SK-N-MC (cell line): ENCODE data around the gene LRCH1.
A peak's percentile ranks its signal among the peaks of the same experiment; 100 is the strongest.

Experiments
- DNase-seq: peaks from one replicate; pipeline ENCODE4 v3.0.0-alpha.2; 2011; ENCODE audit warnings: low read depth, low spot score
- H3K27ac ChIP-seq: fragments of 200-600 bp; sonication (generic); 2 replicates; pipeline ENCODE4 v1.5.1; 2016; ENCODE audit warnings: mixed run types
- H3K36me3 ChIP-seq: fragments of 200-600 bp; sonication (generic); 2 replicates; pipeline ENCODE4 v1.6.1; 2017; ENCODE audit warnings: antibody characterized with exemption, low read length, mixed read lengths; ENCODE audit not compliant: insufficient read depth
- H3K4me3 ChIP-seq: fragments of 200-600 bp; sonication (generic); 2 replicates; pipeline ENCODE4 v1.5.1; 2016
- H3K9ac ChIP-seq: fragments of 200-600 bp; sonication (generic); 2 replicates; pipeline ENCODE4 v1.8.0; 2017; ENCODE audit warnings: mixed run types, mixed read lengths; ENCODE audit not compliant: insufficient read length
- H3K9me3 ChIP-seq: fragments of 200-600 bp; sonication (generic); 2 replicates; pipeline ENCODE4 v1.6.1; 2017; ENCODE audit warnings: low read depth, mild to moderate bottlenecking, antibody characterized with exemption, low read length, moderate library complexity, mixed read lengths
- EZH2 ChIP-seq: fragments of 200-600 bp; sonication (generic); IDR thresholded peaks from one replicate; pipeline ENCODE4 v1.6.1; 2017; ENCODE audit warnings: antibody characterized with exemption
- FOXP2 ChIP-seq: optimal IDR thresholded peaks from 2 replicates; pipeline ENCODE3; 2011; ENCODE audit warnings: mild to moderate bottlenecking, moderate library complexity; ENCODE audit not compliant: insufficient read depth; ENCODE audit errors: extremely low read length, control extremely low read depth
- POLR2AphosphoS5 ChIP-seq: IDR thresholded peaks from 2 replicates; pipeline ENCODE4 v1.6.1; 2012; ENCODE audit warnings: mild to moderate bottlenecking, low read depth, low read length, borderline replicate concordance

Gene LRCH1

DNA sequence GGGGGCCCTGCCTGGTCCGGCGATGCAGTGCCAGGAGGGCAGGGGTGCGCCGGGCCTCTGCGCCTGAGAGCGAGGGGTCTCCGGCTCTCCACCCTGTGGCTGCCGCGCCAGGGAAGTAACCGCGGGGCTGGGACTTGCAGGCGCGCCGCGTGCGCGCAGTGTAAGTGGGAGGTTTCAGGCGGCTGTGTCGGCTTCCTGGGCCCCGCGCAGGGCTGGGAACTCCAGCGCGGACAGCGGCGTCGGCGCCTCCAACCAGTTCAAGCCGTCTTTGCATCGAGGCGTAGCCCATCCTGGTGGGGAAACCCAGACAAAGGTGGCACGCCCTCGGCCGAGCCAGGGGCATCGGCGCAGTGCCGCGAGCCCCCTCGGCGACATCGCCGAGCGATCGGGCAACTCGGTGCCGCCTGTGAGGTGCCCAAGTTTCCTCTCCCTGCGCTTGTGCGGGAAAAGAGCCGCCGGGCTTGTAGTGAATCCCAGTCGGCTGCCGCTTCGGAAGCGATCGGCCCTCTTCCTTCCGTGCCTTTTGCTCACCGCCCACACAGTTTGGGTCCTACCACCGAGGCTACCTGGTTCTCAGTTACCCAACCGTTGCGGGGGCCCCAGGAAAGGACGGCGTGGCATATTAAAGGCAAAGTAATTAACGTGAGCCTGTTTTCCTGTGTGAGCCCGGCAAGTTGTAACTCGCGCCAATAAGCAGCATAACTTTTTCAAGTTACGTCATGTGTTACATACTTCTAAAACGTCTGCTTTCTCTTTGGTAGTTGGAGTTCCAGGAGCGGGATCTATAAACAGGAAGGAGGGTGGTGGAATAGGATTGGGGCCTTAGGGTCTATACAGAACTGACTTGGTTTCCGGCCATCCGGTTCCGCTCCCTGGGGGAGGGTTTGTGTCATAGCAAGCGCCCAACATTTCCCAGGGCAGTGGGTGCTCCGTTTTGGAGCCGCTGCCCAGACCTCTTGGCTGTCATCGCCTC is 1.2 kb downstream of the LRCH1 start:
- peak; percentile 77 for DNase-seq
- peak overlapping the region; percentile 79 for H3K4me3 ChIP-seq
- H3K9me3 ChIP-seq = no peaks in the 10 kb centered on the region
- peak overlapping the region; percentile 52 for H3K27ac ChIP-seq
- TF ChIP-seq POLR2AphosphoS5 = peak; percentile 30; the same call in 1 of the 2 replicates
- TF ChIP-seq EZH2 = no peak
- TF ChIP-seq FOXP2 = no peak
- H3K36me3 ChIP-seq = no peaks in the 10 kb centered on the region
- H3K9ac ChIP-seq = peak overlapping the region; percentile 71

- TF ChIP-seq POLR2AphosphoS5 = no peak
- no peak for TF ChIP-seq EZH2
- no peak for TF ChIP-seq FOXP2
- H3K4me3 ChIP-seq = peak overlapping the region; percentile 79
- H3K27ac ChIP-seq = peak overlapping the region; percentile 52
- no peak for DNase-seq
- H3K36me3 ChIP-seq = no peaks in the 10 kb centered on the region
- H3K9me3 ChIP-seq = no peaks in the 10 kb centered on the region
- peak overlapping the region; percentile 71 for H3K9ac ChIP-seq
Observed at GRCh38 chr13:46554951-46555350, 2.0 kb downstream of the LRCH1 start.

DNA sequence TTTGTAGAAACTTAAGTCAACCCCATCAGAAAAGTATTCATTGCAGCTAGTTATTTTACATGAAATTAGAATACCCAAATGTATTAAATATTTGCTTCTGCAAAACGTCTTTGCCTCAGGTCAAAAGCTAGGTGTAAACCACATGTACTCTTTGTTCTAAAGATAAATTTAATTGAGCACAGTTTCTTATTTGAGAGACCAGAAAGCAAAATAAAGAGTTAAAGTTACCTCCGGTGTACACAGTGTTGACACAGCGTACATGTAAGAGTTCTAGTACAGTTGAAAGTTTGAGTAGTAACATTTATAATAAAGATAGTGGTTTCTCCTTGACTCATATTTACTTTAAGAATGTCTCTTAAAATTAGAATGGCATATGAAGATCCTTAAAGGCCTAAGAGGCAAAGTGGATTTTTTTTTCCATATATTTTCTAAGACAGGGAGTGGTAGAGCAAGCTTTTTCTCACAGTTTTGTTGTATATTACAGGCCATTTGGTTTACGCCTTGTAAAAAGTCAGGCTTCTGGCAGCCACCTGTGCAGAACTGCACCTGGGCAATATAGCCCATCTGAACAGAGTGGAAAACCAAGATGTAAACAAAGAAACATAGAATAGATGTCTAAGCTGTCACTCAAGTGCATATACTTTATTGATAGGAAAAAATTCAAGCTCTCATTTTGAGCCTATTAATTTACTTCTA is 2.9 kb downstream of the LRCH1 start:
- DNase-seq = no peak
- Histone ChIP-seq H3K9ac (no peak overlapping the region), H3K9me3 (no peaks in the 10 kb centered on the region), H3K36me3 (no peaks in the 10 kb centered on the region), H3K27ac (no peak overlapping the region), H3K4me3 (peak overlapping the region; percentile 79)
- TF ChIP-seq FOXP2 (no peak), POLR2AphosphoS5 (no peak), EZH2 (no peak)

DNA sequence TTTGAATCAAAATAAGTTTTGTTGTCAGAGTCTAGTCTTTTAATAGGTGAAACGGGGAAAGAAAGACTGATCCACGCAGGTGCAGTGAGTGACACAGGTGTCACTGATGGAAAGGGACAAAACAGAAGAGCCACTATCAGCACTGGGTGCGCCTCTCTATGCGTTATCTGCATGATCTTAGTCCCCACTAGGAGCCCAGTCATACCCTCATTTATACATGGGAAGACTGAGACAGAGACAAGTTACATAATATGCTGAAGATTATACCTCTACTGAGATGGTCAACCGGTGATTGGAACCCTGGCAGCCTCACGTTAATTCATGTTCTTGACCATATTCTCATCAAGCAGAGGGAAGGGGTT is 3.4 kb downstream of the LRCH1 start:
- TF ChIP-seq POLR2AphosphoS5 (no peak), FOXP2 (no peak), EZH2 (no peak)
- Histone ChIP-seq H3K9me3 (no peaks in the 10 kb centered on the region), H3K4me3 (no peak overlapping the region), H3K9ac (no peak overlapping the region), H3K36me3 (no peaks in the 10 kb centered on the region), H3K27ac (no peak overlapping the region)
- no peak for DNase-seq

DNA sequence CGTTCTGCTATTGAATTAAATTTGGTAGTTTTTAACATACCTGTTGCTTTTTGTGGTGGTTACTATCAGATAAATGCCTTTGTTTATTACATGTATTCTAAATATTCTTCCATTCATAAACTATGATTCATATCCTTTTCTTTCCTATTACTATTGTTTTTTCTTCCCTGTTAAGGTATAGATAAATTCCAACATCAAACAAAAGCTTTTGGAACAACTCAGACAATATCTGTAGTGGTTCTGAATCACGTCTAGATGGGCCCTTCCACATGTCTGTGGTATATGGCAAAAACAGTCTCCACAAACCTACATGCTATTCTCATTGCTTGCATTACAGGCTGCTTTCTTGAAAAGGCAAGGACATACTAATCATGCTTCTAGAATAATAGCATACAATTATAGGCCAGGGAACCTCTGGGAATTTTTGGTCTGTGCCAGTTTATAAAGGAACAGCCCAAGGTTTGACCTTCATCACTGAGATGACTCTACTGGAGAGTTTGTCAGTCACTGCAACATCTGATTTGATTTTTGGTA is 6.4 kb downstream of the LRCH1 start:
- TF ChIP-seq POLR2AphosphoS5 (no peak), EZH2 (no peak), FOXP2 (no peak)
- DNase-seq = no peak
- H3K4me3 ChIP-seq = no peak overlapping the region
- H3K9me3 ChIP-seq = no peaks in the 10 kb centered on the region
- H3K9ac ChIP-seq = no peak overlapping the region
- H3K27ac ChIP-seq = no peak overlapping the region
- no peaks in the 10 kb centered on the region for H3K36me3 ChIP-seq

- H3K9ac ChIP-seq = no peak overlapping the region
- TF ChIP-seq EZH2 = no peak
- no peak for TF ChIP-seq FOXP2
- TF ChIP-seq POLR2AphosphoS5 = no peak
Observed at GRCh38 chr13:46560778-46561177, 7.8 kb downstream of the LRCH1 start.

GRCh38 chr13:46561286-46561685 is 8.3 kb downstream of the LRCH1 start:
- no peaks in the 10 kb centered on the region for H3K9me3 ChIP-seq
- H3K9ac ChIP-seq = no peak overlapping the region
- TF ChIP-seq EZH2 (no peak), FOXP2 (no peak), POLR2AphosphoS5 (no peak)
- no peaks in the 10 kb centered on the region for H3K36me3 ChIP-seq
- no peak overlapping the region for H3K27ac ChIP-seq
- no peak for DNase-seq
- H3K4me3 ChIP-seq = no peak overlapping the region

More at GRCh38 chr13:46560778-46561177, 7.8 kb downstream of the LRCH1 start:
- Histone ChIP-seq H3K36me3 (no peaks in the 10 kb centered on the region), H3K27ac (no peak overlapping the region), H3K4me3 (no peak overlapping the region), H3K9me3 (no peaks in the 10 kb centered on the region)
- DNase-seq = no peak

DNA sequence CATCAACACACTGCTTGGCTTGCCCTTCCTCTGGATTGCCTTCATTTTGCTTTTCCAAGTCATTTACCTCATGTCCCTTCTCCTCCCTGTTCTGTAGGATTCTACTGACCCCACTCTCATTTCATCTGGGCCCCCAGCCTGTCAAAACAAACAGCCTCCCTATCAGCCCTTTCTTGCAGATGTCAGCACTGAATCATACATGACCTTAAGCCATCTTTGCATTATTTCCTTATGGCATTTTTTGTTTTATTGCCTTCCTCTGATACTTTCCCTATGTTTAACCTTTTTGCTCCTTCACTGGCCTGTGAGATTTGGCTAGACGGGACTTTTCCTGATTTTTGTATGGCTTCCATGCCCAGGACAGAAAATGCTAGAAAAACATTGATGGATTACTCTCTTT is 8.7 kb downstream of the LRCH1 start:
- DNase-seq = no peak
- H3K27ac ChIP-seq = no peak overlapping the region

More for the DNA sequence above, 8.7 kb downstream of the LRCH1 start:
- no peaks in the 10 kb centered on the region for H3K36me3 ChIP-seq
- H3K9ac ChIP-seq = no peak overlapping the region
- no peak overlapping the region for H3K4me3 ChIP-seq
- H3K9me3 ChIP-seq = no peaks in the 10 kb centered on the region
- TF ChIP-seq EZH2 (no peak), FOXP2 (no peak), POLR2AphosphoS5 (no peak)
